Mesenteric fat pad (tissue), 1 donor: ENCODE results near the gene SPOCD1. TPM values are rescaled to one million over a fixed set of nuclear protein-coding genes. Genes with fewer than 3 reads are reported as not detected.
A peak's percentile ranks its signal among the peaks of the same experiment; 100 is the strongest.
"Not testable (repeated sequence)": the region's sequence is repeated elsewhere in the genome, so short reads cannot be mapped to it uniquely, and the experiment has no call there.

Experiments used
- DNase-seq: peaks from one replicate; pipeline ENCODE4 v3.0.0-alpha.2; 2020; ENCODE audit warnings: low spot score
- total RNA-seq: library from RNA; stranded (reverse); fragmentation: NEBNext Ultra II Directional; extraction: Animal tissue kit (Norgen Biotek cat#: 25700); gene quantifications from one replicate; pipeline ENCODE4 v1.2.1, GENCODE V29; 2021
- donor health status: DM: yes; HTN: yes; CAD: no.

Gene SPOCD1
- total RNA-seq, 1 donor from 2014 or later = 9.5 TPM

GRCh38 chr1:31830065-31830464 is 14.2 kb upstream of the SPOCD1 start:
- peak; percentile 69 for DNase-seq

GRCh38 chr1:31828926-31829690 is 13.3 kb upstream of the SPOCD1 start:
- DNase-seq = peak; percentile 73

DNA sequence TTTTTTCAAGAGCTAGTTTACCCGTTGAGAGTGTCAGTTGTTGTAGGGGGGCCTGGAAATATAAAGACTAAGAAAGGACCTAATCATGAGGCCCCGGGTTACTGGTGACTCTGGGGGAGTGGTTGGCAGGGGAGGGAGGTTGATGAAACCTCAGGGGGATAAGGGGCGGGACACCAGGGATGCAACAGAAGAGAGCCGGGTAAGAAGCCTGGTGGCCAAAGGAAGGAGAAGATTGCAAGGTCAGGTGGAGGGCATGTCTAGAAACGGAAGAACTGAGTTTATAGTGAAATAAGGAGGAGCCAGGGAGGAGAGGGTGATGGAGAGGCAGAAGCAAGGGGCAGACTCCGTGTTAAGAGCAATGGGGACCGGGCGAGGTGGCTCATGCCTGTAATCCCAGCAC is 12.5 kb upstream of the SPOCD1 start:
- no peak for DNase-seq

DNA sequence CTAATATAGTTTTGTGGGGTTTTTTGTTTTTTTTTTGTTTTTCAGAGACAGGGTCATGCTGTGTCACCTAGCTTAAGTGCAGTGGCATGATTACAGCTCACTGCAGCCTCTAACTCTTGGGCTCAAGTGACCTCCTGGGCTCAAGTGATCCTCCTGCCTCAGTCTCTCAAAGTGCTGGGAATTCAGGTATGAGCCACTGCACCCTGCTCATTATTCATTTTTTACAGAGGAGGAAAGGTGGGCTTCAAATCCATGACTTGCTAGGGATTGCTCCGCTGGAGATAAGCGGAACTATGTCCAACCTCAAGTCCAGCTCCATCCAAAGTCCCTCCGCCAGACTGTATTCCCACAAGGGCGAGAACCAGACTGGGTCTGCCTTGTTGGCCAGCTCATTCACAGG is 8.0 kb upstream of the SPOCD1 start:
- no peak for DNase-seq

- peak; percentile 5 for DNase-seq
Observed at GRCh38 chr1:31822766-31823165, 6.9 kb upstream of the SPOCD1 start.

DNA sequence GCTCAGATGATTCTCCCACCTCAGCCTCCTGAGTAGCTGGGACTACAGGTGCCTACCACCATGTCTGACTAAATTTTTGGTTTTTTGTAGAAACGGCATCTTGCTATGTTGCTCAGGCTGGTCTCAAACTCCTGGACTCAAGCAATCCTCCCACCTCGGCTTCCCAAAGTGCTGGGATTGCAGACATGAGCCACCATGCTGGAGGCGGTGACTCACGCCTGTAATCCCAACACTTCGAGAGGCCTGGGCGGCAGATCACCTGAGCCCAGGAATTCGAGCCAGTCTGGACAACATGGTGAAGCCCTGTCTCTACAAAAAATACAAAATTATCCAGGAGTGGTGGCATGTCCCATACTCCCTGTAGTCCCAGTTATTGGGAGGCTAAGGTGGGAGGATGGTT is 4.4 kb upstream of the SPOCD1 start:
- DNase-seq = peak; percentile 81

DNA sequence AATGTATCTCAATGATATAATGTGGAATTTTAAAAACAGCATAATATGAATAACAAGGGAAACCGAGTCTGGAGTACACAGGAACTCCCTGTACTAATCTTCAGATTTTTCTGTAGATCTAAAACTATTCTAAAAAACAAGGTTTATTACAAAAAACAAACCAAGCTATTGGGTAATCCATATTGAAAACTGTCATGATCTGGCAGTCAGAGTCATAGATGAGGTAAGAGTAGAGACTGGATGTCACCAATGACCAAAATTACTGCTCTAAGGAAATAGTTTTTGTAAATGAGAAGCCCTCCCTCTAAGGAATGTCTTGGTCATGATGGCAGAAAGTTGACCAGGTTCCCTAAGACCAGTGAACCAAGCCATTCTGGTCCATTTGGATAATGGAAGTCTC is 2.4 kb upstream of the SPOCD1 start:
- DNase-seq = no peak

DNA sequence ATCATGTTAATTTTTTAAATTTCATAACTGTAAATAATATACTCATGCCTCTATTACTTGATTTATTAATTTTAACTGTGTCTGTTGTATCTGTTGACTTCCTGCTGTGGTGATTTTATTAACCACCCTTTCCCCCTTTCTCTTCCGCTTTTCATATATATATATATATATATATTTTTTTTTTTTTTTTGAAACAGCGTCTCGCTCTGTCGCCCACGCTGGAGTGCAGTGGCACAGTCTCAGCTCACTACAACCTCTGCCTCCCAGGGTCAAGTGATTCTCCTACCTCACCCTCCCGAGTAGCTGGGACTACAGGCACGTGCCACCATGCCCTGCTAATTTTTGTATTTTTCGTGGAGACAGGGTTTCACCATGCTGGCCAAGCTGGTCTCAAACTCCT is 1.1 kb upstream of the SPOCD1 start:
- not testable (repeated sequence) for DNase-seq

DNA sequence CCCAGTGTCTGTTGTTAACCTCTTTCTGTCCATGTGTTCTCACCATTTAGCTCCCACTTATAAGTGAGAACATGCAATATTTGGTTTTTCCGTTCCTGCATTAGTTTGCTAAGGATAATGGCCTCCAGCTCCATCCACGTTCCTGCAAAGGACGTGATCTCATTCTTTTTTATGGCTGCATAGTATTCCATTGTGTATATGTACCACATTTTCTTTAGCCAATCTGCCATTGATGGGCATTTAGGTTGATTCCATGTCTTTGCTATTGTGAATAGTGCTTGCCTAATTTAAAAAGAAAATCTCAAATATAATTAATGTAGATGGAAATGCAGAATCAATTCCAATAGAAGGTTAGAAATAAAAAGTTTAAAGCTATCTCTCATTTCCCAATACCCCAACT is 679 bp upstream of the SPOCD1 start:
- not testable (repeated sequence) for DNase-seq

DNA sequence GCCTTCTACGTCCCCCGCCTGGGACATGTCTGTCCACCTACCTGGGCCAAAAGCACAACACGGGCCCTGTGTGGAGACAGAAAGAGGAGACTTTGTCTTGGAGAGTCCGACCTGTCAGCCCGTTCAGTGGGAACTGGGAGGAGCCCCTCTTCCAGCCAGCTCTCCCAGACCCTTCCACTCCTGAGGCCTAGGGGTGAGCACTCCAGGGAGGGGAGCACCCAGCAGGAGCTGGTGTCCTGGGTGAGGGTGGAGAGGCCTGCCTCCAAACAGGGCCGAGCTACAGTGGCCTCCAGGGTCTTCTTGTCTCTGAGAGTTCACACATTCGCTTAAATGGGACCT is 546 bp downstream of the SPOCD1 start:
- DNase-seq = peak; percentile 55

DNA sequence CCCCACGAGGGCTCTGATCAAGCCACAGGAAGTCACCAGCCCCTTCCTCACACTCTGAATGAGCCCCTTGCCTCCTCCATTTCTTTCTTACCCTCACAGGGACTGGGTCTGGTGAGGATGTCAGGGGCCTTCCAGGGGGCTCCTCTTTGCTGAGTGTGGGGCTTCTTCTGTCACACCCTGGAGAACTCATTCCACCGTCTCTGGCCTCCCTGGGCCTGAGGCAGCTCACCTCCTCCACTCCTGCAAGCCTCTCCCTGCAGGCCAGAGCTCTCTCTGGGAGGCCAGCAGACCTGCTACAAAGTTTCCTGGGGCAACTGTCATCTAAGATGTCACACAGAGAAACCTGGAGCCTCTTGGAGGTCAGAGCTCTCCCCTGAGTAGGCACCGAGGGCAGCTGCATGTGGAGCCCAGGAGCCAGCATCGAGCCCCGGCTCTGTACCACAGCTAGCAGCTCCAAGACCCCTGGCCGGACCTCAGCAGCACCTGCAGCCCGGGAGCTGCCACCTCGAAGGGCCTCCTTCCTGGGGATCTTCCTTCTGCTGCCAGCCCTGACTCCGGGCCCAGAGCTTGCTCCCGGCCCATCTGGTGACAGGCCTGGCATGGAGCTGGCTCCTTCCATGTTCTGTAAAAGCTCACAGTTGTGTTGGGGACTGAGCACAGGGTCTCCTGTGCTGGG is 1.1 kb downstream of the SPOCD1 start:
- peak; percentile 74 for DNase-seq

GRCh38 chr1:31814041-31814511 is 1.7 kb downstream of the SPOCD1 start:
- peak; percentile 64 for DNase-seq

- peak; percentile 51 for DNase-seq
Observed at GRCh38 chr1:31812158-31812829, 3.5 kb downstream of the SPOCD1 start.

DNA sequence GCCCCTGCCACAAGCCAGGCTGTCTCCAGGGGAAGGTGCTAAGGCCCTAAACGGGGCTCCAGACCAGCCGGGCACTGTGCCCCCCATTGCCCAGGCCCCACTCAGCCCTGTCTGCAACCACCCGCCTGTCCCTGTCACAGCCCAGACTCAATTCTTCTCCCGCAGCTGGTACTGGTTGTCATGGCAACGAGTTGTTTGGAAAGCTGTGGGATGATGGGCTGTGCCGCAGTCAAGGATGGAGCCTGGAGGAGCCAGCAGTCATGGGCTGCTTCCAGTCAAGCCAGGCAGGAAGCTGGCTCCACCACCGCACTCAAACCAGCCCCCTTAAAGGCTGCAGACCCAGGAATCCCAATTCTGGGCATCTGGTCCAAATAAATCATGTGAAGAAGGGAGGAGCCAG is 4.2 kb downstream of the SPOCD1 start:
- DNase-seq = peak; percentile 57

DNA sequence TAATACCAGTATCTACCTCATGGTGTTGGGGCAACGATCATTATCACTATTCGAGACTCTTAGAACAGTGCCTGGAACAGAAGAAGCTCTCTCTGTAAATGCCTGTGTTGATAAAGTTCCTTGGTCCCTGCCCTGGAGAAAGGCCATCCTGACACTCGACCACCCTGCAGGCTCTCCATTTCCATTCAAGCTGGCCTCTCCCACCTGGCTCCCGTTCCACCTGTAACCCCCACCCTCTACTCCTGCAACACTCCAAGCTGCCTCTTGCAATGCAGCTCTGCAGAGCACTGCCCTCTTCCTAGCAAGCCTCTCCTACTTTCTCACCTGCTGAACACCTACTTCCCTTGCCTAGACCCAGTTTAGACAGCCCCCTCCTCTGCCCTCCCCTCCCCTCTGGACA is 6.1 kb downstream of the SPOCD1 start:
- DNase-seq = peak; percentile 18

GRCh38 chr1:31807273-31808048 is 8.4 kb downstream of the SPOCD1 start:
- no peak for DNase-seq

DNA sequence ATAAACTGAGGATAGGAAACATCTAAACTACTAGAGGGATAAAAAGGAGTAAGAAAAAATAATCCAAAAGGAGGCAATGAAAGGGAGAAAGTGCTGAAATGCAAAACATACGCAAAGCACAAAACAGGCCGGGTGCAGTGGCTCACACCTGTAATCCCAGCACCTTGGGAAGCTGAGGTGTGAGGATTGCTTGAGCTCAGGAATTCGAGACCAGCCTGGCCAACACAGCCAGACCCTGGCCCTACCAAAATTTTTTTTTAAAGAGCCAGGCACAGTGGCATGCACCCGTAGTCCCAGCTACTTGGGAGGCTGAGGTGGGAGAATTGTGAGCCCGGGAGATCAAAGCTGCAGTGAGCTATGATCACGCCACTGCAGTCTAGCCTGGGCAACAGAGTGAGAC is 10.5 kb downstream of the SPOCD1 start:
- peak; percentile 45 for DNase-seq

GRCh38 chr1:31804098-31804497 is 11.7 kb downstream of the SPOCD1 start:
- DNase-seq = no peak

DNA sequence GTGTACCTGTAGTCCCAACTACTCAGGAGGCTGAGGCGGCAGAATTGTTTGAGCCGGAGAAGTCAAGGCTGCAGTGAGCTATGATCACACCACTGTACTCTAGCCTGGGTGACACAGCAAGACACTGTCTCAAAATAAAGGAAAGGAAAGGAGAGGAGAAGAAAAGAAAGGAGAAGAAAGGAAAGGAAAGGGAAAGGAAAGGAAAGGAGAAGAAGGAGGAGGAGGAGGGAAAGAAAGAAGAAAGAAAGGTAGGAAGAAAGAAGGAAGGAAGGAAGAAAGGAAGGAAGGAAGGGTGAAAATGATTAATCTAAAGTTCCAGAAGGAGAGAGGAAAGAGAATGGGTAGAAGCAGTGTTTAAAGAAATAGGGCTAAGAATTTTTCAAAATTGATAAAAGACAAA is 12.2 kb downstream of the SPOCD1 start:
- no peak for DNase-seq

DNA sequence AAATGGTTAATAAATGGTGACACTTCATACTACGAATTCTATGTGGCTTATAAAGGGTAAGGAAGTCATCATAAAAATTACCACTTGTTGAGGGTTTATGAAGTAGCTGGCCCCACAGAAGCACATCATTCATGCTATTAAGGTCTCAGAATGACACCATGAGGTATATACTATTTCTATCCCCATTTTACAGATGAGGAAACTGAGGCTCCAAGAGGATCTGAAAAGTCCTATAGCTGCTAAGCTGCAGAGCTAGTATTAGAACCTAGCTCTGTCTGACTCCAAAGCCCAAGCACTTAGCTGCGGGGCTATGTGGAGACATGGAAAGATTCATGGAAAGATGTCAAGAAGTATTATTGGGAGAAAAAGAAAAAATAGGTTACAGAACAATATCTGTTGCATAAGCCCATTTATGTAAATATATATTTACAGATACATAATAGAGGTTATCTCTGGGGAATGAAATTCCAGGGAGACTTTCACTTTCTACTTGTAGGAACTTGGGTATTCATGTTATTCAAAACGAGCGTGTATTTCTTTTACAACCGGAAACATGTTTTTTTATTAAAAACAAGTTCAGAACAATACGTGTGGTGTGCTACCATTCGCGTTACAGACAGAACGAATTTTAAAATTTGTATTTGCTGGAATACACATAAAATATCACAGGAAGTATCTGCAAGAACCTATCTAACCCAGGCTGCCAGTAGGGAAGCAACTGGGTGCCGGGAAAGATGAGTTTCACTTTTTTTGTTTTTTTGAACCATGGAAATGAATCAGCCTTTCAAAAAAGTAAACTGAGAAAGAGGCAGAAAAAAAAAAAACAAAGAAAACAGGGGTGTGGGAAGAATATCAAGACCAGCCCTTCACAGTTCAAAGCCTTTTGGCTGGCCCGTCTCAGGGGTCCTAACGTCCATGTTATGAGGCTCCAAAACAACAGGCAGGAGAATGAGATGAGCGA is 13.4 kb downstream of the SPOCD1 start:
- no peak for DNase-seq
